HPDE6-E6E7 (cell line): ENCODE results near the gene TSSK1B.
"Not testable (repeated sequence)": the region's sequence is repeated elsewhere in the genome, so short reads cannot be mapped to it uniquely, and the experiment has no call there.

Experiments
- DNase-seq: peaks from one replicate; pipeline ENCODE4 v3.0.0; 2011; ENCODE audit warnings: missing footprints; ENCODE audit errors: extremely low spot score

The TSSK1B gene

GRCh38 chr5:113434889-113435288 is at the start of gene TSSK1B:
Gene TSSK1B (minus strand): TSS chr5:113434989. CDS start chr5:113434839, 150 bp downstream.
- DNase-seq: no peak

GRCh38 chr5:113480243-113480642 is 45.5 kb upstream of the TSSK1B start:
- no peak for DNase-seq

GRCh38 chr5:113478691-113479090 is 43.9 kb upstream of the TSSK1B start:
- no peak for DNase-seq

GRCh38 chr5:113474100-113474728 is 39.4 kb upstream of the TSSK1B start:
- DNase-seq: no peak

GRCh38 chr5:113463032-113463431 is 28.2 kb upstream of the TSSK1B start:
- no peak for DNase-seq

GRCh38 chr5:113457106-113457505 is 22.3 kb upstream of the TSSK1B start:
- not testable (repeated sequence) for DNase-seq

GRCh38 chr5:113452941-113453340 is 18.2 kb upstream of the TSSK1B start:
- DNase-seq: no peak

- DNase-seq: no peak
These were observed 17.0 kb upstream of the TSSK1B start for GRCh38 chr5:113451797-113452196.

GRCh38 chr5:113450929-113451328 is 16.1 kb upstream of the TSSK1B start:
- DNase-seq: no peak

GRCh38 chr5:113450462-113450861 is 15.7 kb upstream of the TSSK1B start:
- DNase-seq: no peak

GRCh38 chr5:113448252-113448651 is 13.5 kb upstream of the TSSK1B start:
- DNase-seq: no peak

- DNase-seq: no peak
These were observed 12.8 kb upstream of the TSSK1B start for GRCh38 chr5:113447498-113448050.

- no peak for DNase-seq
These were observed 11.7 kb upstream of the TSSK1B start for GRCh38 chr5:113446358-113446927.

GRCh38 chr5:113437111-113437510 is 2.3 kb upstream of the TSSK1B start:
- no peak for DNase-seq

GRCh38 chr5:113435575-113435974 is 786 bp upstream of the TSSK1B start:
- no peak for DNase-seq

- DNase-seq: no peak
These were observed 752 bp downstream of the TSSK1B start for GRCh38 chr5:113433862-113434612.

GRCh38 chr5:113433071-113433470 is 1.7 kb downstream of the TSSK1B start:
- DNase-seq: no peak

- peak; percentile 70 for DNase-seq
These were observed 6.8 kb downstream of the TSSK1B start for GRCh38 chr5:113427871-113428574.

GRCh38 chr5:113425909-113426308 is 8.9 kb downstream of the TSSK1B start:
- DNase-seq: no peak

GRCh38 chr5:113421693-113422092 is 13.1 kb downstream of the TSSK1B start:
- no peak for DNase-seq

- DNase-seq: no peak
These were observed 29.3 kb downstream of the TSSK1B start for GRCh38 chr5:113405530-113405929.

GRCh38 chr5:113404269-113404668 is 30.5 kb downstream of the TSSK1B start:
- DNase-seq: no peak
